Measurements from ENCODE around the gene FDPS. TPM values are rescaled to one million over a fixed set of nuclear protein-coding genes. Genes with fewer than 3 reads are reported as not detected.

The FDPS gene
- total RNA-seq, 1 experiment from 2014 or later, result 301 TPM

- Histone ChIP-seq H3K27ac (ENCODE audit: low read length) (peak within 1 kb of the TSS; percentile 44), H3K9me3 (ENCODE audit: low read length) (no peaks in the 10 kb centered on the region), H3K27me3 (ENCODE audit: low read length) (no peaks in the 10 kb centered on the region), H3K36me3 (ENCODE audit: low read depth, low read length) (peaks cover 20% of the 10 kb centered on the region), H3F3A (ENCODE audit: low read length, unreplicated experiment) (no peaks in the 10 kb centered on the region), H3K9ac (ENCODE audit: low read length) (peak within 1 kb of the TSS; percentile 91), H3K4me1 (ENCODE audit: insufficient read depth, low read length) (peaks cover 18% of the 10 kb centered on the region), H4K20me1 (ENCODE audit: low read length) (peaks cover 6% of the 10 kb centered on the region; the same call in 1 of the 2 replicates), H2AFZ (ENCODE audit: low read length) (peak within 1 kb of the TSS; percentile 78), H3K4me3 (ENCODE audit: low read length) (peak within 1 kb of the TSS; percentile 90), H3K79me2 (ENCODE audit: low read length) (peaks cover 35% of the 10 kb centered on the region), H3K9me2 (replicated peaks; ENCODE audit: low read length) (no peaks in the 10 kb centered on the region), H3K4me2 (ENCODE audit: low read length) (peak within 1 kb of the TSS; percentile 95)
- intact Hi-C loops (cut with micrococcal nuclease), result loop anchor here (1.0 kb wide), 1 partner anchor 23 kb away; no protein-coding TSS in a partner anchor
- ChIA-PET POLR2A (ENCODE audit: unreplicated experiment) (interaction anchor here (1.1 kb wide), 1 partner anchor 50 kb away, joined by 6 read pairs; no protein-coding TSS in a partner anchor), CTCF (interaction anchor here (0.6 to 1.4 kb wide), 6 partner anchors 23 to 312 kb away, joined by 3 to 12 read pairs (median 3); partner anchors contain the start of gene PYGO2)
- TSS peak; percentile 67 for BruUV-seq (replicated peaks)
- peak; percentile 83 for ATAC-seq
- peak; percentile 98 for DNase-seq
- no peak for TF ChIP-seq EZH2 (IDR thresholded peaks at IDR 0.05; ENCODE audit: low read length, unreplicated experiment)
- TF ChIP-seq CTCF (conservative IDR thresholded peaks at IDR 0.05; ENCODE audit: low read depth, low read length), result no peak
- no peak for TF ChIP-seq EZH2phosphoT487 (IDR thresholded peaks at IDR 0.05; ENCODE audit: borderline replicate concordance, low read length)
Measured at GRCh38 chr1:155273343-155274245, 35.1 kb upstream of the FDPS start, which contains the start of gene CLK2. Gene CLK2, minus strand, starts transcription at chr1:155273504. Its CDS starts 2,527 bp downstream, at chr1:155270977.

- H3K9ac ChIP-seq (ENCODE audit: low read length), result peak within 1 kb of the TSS; percentile 69
- peak within 1 kb of the TSS; percentile 96 for H3K4me3 ChIP-seq (ENCODE audit: low read length)
- peak within 1 kb of the TSS; percentile 100 for H2AFZ ChIP-seq (ENCODE audit: low read length)
- ChIA-PET POLR2A (ENCODE audit: unreplicated experiment) (interaction anchor here (0.5 to 0.6 kb wide), 2 partner anchors 43 to 47 kb away, joined by 3 read pairs; partner anchors contain the start of gene RUSC1), CTCF (interaction anchor here (0.6 to 1.0 kb wide), 2 partner anchors 26 to 46 kb away, joined by 3 to 5 read pairs; no protein-coding TSS in a partner anchor)
- peak; percentile 71 for ATAC-seq
- BruUV-seq (replicated peaks), result TSS peak; percentile 30
- no peaks in the 10 kb centered on the region for H3K36me3 ChIP-seq (ENCODE audit: low read depth, low read length)
- peaks cover 13% of the 10 kb centered on the region for H3K4me1 ChIP-seq (ENCODE audit: insufficient read depth, low read length)
- peak; percentile 99 for DNase-seq
- no peak within 1 kb of the TSS for H3K27ac ChIP-seq (ENCODE audit: low read length)
- H3K79me2 ChIP-seq (ENCODE audit: low read length), result peaks cover 15% of the 10 kb centered on the region
- H3K27me3 ChIP-seq (ENCODE audit: low read length), result no peaks in the 10 kb centered on the region
- H3K4me2 ChIP-seq (ENCODE audit: low read length), result peak within 1 kb of the TSS; percentile 100
- no peaks in the 10 kb centered on the region for H3K9me3 ChIP-seq (ENCODE audit: low read length)
- TF ChIP-seq EZH2 (IDR thresholded peaks at IDR 0.05; ENCODE audit: low read length, unreplicated experiment) (no peak), CTCF (conservative IDR thresholded peaks at IDR 0.05; ENCODE audit: low read depth, low read length) (peak; percentile 85), EZH2phosphoT487 (IDR thresholded peaks at IDR 0.05; ENCODE audit: borderline replicate concordance, low read length) (no peak)
- no peaks in the 10 kb centered on the region for H3K9me2 ChIP-seq (replicated peaks; ENCODE audit: low read length)
- H4K20me1 ChIP-seq (ENCODE audit: low read length), result peaks cover 4% of the 10 kb centered on the region; the same call in 1 of the 2 replicates
- intact Hi-C loops (cut with micrococcal nuclease), result loop anchor here (1.0 kb wide), 2 partner anchors 31 to 46 kb away; partner anchors contain the start of gene FDPS
- no peaks in the 10 kb centered on the region for H3F3A ChIP-seq (ENCODE audit: low read length, unreplicated experiment)
Measured at GRCh38 chr1:155277070-155277901, 31.4 kb upstream of the FDPS start, which contains the start of gene HCN3. Gene HCN3, plus strand, starts transcription at chr1:155277463. Its CDS starts 128 bp downstream, at chr1:155277591.
